ENCODE results near the gene TADA3.
"Not testable (repeated sequence)": the region's sequence is repeated elsewhere in the genome, so short reads cannot be mapped to it uniquely, and the experiment has no call there.

The TADA3 gene

DNA sequence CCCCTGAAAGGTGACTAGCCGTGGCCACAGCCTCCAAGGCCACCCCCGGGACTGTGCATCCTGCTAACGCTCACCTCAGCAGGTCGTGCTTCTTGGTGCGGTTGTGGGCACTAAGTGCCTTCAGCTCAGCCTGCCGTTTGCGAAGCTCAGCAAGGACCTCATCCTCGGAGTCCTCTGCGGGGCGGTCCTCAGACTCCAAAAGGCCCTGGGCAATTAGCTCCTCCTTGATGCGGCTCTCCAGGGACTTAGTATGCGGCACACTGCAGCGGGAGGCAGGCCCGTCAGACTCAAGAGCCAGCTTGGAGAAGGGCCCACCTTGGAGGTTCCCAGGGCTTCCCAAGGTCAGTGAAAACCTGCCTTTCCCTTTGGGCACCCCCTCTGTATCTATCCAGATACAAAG lies 8.3 kb downstream of the TADA3 start:
- DNase-seq, result no peak

DNA sequence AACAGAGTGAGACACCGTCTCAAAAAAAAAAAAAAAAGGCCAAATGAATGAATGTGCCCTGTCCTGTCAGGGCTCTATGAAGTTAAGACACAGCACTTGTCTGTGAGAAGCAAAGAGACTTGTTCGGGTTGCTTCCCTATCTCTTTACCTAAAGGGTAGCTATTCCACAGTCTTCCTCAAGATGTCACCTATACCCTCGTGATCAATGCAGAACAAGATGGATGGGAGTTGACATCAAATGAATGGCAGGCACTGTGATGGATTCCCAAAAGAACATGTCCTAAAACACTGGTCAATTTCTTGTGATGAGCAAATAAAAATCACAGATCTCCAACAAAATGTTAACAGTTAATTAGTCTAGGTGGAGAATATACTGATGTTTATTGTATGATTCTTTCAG lies 9.5 kb downstream of the TADA3 start:
- no peak for DNase-seq

DNA sequence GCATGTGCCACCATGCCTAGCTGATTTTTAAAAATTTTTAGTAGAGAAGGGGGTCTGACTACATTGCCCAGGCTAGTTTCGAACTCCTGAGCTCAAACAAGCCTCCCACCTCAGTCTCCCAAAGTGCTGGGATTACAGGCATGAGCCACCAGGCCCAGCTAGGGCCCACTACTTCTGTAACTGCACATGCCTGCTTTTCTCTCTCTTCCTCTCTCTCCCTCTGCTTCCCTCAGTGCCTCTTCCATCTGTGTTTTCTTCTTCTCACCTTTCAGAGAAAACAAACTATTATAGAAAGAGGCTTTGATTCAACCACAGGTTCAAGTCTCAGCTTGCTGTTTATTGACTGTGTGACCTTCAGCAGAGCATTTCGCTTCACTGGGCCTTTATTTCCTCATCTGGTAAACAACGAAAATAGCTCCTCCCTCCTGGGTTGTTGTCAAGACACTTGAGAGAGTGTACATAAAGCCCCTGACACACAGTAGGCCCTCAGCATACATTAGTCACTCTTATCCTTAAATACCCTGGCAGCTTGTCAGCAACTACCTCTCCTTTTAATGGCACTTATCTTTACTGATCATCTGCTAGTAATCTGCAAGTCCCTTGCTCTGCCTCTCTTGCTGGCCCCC lies 10.2 kb downstream of the TADA3 start:
- DNase-seq, result no peak

- no peak for DNase-seq
Measured at GRCh38 chr3:9781551-9781950, 10.7 kb downstream of the TADA3 start.

GRCh38 chr3:9780910-9781309 lies 11.4 kb downstream of the TADA3 start:
- no peak for DNase-seq

DNA sequence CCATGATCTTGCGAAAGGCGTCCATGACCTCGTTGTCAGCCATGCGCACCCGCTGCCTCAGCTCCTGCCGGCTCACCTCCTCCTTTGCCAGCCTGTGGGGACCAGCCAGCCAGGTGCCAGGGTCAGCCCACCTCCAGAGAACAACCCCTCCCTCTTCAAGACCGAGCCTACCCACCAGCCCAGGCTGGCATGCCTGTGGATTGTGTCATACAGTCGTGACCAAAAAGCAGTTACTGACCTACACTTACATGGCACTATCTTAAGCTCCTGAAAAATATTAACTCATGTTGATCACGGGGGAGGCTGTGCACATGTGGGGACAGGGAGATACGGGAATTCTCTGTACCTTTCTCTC lies 11.8 kb downstream of the TADA3 start:
- peak in 1 of 3 donors; percentile 24 for DNase-seq

GRCh38 chr3:9779721-9780457 lies 12.4 kb downstream of the TADA3 start:
- peak; percentile 31 to 55 (median 31) for DNase-seq

DNA sequence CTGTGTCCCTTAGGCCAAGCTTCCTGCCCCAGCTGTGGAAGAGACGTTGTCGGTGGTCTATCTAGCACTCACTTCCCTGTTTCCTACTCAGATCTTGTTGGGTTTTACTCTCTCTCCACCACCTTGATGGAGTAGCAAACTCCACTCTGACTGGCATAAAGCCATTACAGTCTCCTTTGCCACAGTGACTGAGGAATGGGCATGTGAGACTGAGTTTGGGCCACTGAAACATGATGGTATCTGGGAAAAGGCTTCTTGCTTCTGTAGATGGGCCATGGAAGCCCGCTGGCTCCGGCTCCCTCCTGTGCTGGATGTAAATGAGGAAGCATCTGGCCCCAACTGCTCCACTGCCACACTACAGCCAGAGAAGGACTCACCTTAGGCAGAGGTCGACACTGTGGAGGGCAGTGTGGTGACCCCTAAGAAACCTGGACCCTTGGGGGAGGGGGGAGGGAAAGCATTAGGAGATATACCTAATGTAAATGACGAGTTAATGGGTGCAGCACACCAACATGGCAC lies 13.1 kb downstream of the TADA3 start:
- peak in 2 of 3 donors; percentile 30 to 51 for DNase-seq

DNA sequence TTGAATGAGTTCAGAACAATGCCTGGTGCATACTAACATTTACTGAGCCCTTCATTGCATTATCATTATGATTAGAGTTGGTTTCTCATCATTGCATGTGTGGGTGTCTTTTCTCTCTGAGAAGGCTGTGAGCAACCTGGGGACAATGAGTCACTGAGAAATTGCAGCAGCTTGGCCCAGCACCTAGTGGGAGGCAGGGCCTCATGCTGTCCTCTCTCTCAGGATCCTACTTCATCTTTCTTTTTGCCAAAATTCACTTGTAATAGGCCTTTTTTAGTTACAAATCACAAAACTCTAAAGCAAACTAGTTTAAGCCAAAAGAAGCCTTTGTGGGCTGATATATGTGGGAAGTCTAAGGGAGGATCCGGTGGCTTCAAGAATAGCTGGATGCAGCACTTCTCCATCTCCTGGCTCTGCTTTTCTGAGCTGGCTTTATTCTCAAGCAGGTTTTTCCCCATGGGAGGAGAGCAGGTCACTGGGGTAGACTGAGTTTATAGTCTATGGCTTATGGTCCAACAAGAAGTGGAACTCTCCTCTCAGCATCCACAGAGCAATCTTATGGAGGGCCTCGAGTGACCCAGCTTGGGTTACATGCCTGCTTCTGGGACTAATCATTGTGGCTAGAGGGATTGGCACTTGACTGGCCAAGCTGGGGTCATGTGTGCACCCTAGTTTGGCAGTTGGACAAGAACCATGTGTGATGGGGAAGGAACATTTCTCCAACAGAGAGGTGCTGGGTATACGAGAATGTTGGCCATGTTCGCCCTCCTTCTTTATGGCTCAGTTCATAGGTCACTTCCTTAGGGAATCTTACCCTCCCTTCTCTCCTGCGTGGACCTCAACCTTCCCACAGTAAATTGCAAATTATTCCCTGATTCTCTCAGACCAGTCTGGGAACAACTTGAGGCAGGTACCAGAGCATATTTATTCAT lies 13.9 kb downstream of the TADA3 start:
- peak; percentile 79 to 88 (median 84) for DNase-seq

DNA sequence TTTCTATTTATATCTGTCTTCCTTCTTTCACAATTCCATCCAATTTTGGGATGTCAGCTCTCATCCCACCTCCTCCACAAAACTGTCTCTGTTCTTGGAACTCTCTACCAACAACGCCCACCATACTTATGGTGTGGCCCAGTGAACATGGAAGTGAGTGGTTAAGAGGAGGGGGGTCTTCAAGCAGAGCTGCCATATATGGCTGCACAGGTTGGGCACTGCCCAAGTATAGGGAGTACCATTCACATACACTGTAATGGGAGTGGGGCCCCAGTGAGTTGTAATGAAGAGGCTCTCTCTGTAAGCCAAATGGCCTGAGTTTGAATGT lies 14.6 kb downstream of the TADA3 start:
- DNase-seq, result no peak

GRCh38 chr3:9776896-9777693 lies 15.2 kb downstream of the TADA3 start:
- DNase-seq, result peak in 2 of 3 donors; percentile 25 to 36

DNA sequence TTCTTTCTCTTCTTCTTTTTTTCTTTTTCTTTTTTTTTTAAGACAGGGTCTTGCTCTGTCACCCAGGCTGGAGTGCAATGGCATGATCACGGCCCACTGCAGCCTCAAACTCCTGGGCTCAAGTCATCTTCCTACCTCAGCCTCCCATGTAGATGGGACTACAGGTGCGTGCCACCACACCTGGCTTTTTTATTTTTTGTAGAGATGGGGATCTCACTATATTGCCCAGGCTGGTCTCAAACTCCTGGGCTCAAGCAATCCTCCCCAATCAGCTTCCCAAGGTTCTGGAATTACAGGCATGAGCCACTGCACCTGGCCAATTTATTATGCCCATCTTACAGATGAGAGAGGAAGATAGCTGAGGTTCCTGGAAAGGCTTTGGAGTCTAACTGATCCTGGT lies 21.3 kb downstream of the TADA3 start:
- not testable (repeated sequence) for DNase-seq

DNA sequence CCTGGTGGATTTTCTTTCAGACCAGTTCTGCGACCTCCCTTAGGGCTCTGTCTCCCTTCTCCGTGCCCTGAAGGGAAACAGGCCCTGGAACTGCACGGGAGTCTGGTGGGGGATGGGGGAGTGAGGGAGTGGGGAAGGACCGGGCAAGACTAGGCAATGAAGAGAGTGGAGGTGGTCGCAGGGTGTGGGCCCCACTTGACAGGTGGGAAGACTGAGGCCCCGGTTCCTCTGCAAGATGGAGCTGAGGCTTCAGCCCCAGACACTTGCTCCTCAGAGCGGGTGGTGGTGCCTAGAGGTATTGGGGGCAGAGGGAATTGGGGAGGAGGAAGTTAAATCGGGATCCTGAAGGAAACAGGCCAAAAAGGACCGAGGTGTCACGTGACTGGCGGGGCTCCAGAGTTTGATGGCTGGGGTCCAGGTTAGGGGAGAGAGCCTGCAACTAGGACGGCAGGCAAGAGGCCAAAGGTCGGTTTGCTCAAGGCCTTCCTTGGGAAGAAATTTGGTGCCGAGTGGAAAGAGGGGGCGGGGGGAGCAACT lies 21.9 kb downstream of the TADA3 start:
- DNase-seq, result no peak

DNA sequence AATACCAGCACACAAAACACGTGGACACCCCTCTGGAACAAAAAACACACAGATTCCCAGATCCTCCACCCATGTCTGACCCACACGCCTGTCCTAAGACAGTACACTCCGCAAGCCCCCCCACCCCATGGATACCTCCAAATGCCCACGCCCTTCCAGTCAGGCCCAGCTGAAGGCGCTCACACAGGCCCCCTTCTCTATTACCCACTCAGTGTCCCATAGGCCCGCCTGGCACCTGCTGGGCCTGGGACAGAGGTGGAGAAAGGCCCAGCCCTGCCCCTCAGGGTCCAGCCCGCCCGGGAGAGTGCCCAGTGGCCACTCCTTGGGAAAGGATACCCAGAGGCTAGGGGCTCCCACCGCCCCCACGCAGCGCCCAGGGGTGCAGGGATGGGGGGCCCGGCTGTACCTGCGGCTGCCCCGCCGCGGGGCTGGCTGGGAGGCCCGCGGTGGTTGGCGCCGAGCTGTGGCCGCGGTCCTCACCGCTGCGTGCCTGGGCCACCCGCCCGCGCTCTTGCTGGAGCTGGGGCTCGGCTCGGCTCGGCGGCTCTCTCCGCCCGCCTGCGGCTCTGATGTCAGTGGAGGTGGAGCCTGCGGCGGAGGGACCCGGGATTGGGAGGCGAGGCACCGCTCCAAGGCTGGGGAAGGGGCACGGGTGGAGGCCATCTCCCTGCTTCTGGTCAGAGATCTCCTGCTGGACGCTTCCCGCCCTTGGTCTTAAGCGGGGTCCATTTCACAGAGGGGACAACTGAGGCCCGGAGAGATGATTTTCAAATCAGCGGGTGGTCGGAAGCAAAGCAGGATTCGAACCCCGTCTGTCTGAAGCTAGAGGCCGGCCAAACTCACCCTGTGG lies 22.6 kb downstream of the TADA3 start, which contains the start of gene CAMK1:
CAMK1 (minus strand) TSS at position 522 of the 850 bp plus-strand sequence. CDS start 2,198 bp downstream, outside the sequence.
- DNase-seq, result peak; percentile 86 to 93 (median 88)

DNA sequence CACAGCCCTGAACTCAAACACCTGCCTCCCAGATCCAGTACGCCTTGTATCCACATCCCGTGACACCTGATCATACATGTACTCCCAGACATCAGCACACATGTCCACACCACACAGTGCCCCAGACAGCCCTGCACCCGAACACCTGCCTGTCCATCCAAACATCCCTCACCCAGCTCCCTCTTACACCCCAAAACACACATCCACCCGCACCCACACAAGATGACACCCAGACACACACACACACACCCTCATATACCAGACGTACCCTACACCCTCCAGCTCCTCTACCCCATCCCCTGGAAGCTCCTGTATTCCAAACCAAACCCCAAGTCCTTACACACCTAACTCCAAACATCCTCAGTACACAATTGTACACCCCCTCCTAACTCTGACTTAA lies 23.3 kb downstream of the TADA3 start:
- DNase-seq, result no peak

DNA sequence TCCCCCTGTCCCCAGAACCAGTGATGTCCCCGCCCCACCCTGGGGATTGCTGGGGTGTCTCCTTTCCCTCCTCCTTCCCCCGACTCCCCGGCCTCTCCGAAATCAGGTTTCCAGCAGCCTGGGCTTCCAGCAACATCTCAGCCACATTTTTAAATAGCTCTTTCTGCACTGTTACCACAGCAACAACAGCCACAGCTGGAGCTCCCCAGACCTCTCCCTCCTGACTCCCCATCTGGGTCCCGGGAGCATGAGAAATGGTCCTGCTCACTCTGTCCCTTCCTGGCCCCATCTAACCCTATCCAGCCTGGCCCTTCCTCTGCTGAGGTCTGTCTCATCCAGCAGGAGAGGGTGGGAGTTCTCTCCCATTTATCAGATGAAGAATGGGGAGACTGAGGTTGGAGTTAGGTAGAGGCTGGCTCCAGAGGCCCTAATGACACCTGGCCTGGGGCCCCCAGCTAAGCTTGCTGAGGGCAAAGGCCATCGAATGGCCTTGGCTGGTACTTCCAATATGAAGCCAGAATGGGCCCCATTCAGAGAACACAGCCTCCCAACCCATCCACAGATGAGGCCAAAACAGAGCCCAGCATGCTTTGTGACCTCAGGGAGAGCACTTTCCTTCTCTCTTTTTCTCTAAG lies 24.0 kb downstream of the TADA3 start:
- no peak for DNase-seq

- DNase-seq, result peak; percentile 49 to 53 (median 53)
Measured at GRCh38 chr3:9767418-9767817, 24.9 kb downstream of the TADA3 start.

DNA sequence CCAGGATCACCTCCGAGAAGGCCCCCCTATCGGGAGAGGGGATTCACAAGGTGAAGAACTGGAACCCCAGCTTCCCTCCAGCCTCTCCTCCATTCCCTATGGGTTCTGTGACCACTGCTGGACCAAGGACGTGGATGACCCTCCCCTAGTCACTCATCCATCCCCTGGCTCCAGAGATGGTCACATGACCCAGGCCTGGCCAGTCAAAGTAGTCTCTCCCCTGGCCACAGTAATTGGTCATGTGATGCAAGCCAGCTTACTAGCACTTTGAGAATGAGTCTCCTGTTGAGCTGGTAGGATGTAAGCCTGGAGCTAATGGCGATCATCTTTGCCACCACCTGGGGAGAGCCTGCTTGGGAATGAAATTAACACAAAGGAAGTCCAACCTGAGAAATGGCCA lies 26.4 kb downstream of the TADA3 start:
- no peak for DNase-seq

DNA sequence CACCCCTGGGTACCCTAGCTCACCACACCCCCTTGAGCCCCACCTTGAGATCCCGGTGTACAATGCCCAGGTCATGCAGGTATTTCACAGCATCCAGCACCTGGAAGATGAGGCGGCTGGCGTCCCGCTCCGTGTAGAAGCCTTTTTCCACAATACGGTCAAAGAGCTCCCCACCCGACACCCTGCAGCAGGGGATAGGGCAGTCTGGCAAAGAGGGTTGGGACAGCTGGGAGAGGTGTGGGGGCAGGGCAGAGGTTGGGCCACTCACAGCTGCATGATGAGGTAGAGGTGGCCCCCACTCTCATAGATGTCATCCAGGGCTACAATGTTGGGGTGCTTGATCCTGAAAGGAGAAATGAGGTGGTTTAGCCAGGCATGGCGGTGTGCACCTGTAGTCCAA lies 29.4 kb downstream of the TADA3 start:
- DNase-seq, result no peak

GRCh38 chr3:9761919-9762318 lies 30.4 kb downstream of the TADA3 start:
- DNase-seq, result no peak
